Right renal cortex interstitium (tissue), 3 donors: Measurements from ENCODE around the gene GPHB5. TPM values are rescaled to one million over a fixed set of nuclear protein-coding genes. Genes with fewer than 3 reads are reported as not detected.
"Not testable (repeated sequence)": the region's sequence is repeated elsewhere in the genome, so short reads cannot be mapped to it uniquely, and the experiment has no call there.

ENCODE experiments used
- DNase-seq, 3 donors: peaks; one replicate each; pipeline ENCODE4 v3.0.0-alpha.2; 2013; ENCODE audit warnings: low read depth in 3 of 3, low spot score in 2 of 3
- polyA plus RNA-seq, 3 donors: library from polyadenylated mRNA; unstranded; fragments of 120-200 nt; gene quantifications; one replicate each; pipeline ENCODE4 v1.2.1, GENCODE V29; 2013; ENCODE audit not compliant: insufficient read length in 3 of 3

Gene GPHB5, protein sequence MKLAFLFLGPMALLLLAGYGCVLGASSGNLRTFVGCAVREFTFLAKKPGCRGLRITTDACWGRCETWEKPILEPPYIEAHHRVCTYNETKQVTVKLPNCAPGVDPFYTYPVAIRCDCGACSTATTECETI
- polyA plus RNA-seq = not detected

GRCh38 chr14:63318835-63319234 lies at the start of gene GPHB5:
Gene GPHB5 (minus strand): TSS chr14:63318935. CDS start chr14:63317849, 1,086 bp downstream.
- no peak for DNase-seq

GRCh38 chr14:63367742-63368364 lies 49.1 kb upstream of the GPHB5 start:
- no peak for DNase-seq

DNA sequence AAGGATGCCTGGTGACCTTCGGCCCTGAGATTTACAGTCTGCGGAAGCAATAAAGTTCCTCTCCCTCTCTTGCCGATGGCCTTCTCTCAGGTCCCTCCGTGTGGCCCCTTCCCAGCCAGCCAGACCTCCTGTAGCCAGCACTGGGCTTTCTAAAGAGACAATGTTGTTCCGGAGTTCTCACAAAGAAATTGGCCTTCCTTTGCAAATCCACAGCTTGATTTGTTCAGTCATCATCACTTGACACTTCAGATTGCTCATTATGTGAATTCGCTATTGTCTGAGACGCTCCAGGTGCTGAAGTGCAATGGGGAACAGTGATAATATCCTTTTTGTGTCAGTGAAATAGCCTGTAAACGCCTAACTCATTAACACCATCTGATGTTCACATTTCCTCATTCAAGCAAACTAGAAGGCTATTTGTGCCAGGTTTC lies 43.7 kb upstream of the GPHB5 start:
- no peak for DNase-seq

DNA sequence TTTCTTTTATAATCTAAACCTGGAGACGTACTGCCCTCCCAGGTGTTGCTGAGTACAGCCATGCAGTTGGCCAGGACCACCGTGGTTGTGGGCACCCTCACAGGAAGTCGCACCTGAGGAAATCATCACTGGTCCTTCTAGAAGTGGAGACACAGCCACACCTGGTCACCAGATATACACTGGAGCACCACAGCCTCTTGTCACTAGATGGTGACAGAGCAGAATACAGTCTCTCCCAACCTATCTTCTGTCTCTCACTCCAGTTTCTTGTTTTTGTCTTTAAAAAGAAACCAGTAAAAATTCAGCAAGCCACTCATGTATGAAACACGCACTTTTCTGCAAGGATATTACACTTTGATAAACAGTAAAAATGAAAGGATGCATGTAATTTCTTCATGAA lies 43.1 kb upstream of the GPHB5 start:
- DNase-seq = no peak

DNA sequence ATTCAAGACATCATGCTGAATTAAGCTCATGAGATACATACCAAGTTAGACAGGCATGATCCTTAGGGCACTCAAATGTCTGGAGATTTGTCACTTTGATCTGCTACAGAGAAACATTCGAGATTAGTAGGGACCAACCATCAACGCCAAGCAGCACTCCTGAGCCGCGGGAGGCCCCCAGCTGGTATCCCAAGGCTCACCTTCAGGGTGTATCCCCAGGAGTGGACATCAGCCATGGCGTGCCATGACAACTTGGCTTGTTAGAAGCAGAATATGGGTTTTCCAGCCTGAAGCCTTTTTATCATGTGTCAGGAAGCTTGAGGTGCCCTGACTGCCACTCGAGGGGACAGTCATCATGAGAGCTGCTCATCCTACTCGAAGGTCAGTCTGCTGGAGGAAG lies 39.1 kb upstream of the GPHB5 start:
- DNase-seq = no peak

- DNase-seq = no peak
These were observed 27.1 kb upstream of the GPHB5 start for GRCh38 chr14:63345826-63346225.

DNA sequence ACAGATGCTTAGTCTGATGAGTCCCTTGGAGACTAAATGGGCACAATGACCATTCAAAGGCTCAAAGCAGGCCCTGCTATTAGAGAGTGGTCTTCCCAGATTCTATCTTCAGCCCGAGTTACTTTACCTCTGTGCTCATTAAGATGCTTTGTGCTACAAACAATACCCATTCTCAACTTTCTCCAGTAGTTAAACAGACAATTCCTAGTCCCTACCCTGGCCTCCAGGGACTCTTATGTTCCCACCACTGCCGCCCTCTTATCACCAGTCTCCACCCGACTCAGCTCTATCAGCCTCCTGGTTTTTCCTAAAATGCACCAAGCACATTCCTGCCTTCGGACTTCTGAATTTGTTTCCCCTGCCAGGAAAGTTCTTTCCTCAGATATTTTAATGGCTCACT lies 25.6 kb upstream of the GPHB5 start:
- no peak for DNase-seq

DNA sequence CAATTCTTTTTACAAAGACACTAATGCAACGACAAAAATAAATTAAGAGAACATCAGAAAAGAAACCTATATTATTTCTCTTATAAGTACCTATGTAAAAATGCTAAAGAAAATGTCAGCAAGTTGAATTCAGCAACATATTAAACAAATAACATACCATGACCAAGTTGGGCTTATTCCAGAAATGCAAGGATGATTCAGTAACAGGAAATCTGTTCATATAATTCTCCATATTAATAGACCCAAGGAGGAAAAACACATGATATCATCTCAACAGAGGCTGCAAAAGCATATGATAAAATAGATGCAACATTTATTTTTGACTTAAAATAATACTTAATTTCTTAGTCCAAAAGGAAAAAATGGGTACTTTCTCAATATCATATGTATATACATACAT lies 25.1 kb upstream of the GPHB5 start:
- no peak for DNase-seq

DNA sequence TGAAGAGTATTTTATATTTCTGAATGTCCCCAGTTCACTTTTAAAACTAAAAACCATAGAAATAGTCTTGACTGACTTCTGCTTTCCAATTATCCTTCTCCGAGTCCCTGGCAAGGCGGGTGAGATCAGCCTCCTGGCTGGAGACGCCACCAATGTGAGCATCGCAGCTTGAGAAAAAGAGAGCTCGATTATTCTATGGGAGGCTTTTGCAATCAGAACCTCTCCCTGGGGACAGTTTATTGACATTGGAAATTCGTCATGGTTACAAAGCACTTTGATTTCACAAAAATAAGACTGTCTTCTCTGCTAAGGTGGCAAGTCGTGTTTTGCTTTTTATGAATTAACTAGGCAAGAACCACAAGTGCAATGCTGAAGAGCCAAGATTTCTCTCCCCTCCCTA lies 23.6 kb upstream of the GPHB5 start:
- DNase-seq = no peak

GRCh38 chr14:63328787-63329737 lies 10.3 kb upstream of the GPHB5 start:
- DNase-seq = no peak

GRCh38 chr14:63326840-63327239 lies 8.1 kb upstream of the GPHB5 start:
- no peak for DNase-seq

DNA sequence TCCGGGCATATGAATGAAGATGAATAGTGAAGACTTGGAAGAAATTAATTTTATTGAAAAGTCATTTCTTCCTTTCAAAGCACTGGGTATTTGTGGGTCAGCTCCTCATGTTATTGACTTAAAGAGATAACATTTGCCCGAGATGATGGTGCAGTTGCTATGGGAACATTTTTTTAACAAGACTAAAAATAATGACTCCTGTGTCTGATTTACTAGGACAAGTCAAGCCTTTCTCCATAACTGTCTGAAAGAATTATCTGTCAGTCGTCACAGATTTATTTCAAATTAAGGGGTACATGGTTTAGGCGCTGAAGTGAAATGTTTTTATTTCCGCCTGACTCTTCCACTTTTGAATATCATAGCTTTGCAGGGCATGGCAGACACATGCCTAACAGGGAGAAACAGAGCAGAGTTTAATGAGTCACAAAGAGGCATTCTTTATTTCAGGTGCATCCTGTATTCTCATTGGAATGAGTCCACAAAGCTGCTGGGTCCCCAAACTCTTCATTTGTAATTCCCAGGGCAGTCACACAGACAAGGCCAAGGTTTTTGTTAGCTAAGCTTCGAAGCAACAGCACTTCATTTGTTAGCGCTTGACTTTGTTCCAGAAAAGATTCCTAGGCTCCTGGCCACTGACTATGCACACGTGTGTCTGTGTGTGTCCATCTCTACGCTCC lies 4.3 kb upstream of the GPHB5 start:
- DNase-seq = no peak

DNA sequence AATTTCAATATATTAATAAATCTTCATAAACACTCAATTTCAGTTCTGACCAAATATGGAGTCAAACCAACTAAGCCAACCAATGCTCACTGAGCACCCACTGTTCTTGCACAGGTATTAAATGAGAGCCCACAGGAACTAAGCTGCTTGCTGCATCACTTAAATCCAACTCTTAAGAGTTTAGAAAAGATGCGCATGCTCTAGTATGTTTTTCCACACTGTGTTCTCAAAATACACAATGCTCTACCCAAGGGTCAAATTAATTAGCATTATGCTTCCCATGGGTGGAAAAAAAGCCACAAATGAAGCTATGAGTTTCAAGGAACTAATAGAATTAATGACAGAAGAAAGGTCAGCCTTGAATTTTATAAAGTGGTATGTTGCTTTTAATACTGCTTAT lies 3.7 kb upstream of the GPHB5 start:
- no peak for DNase-seq

DNA sequence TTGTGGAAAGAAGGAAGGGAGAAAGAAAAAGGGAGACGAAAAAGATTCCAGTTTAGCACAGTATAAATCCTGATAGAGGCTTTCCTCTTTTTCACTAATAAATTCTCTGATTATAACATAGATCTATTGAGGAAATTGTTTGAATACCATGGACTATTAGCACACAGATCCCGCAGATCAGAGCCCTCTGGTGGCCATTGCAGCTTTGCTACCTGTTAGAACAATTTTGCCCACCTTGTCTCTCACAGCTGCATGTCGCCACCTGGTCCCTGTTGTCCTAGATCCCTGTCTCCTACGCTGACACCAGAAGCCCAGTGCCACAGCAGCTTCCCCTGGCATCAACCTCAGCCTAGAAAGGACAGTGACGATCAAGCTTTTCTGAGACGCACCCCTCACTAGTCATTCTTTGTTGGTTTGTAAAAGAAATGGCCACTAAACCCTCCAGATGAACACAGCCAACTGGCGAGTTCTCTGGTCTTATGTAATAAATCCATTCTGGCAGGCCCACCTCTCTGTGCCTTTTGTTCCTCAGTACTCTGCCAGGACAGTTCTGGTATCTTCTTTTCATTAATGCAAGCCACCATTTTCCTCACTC lies 9.9 kb downstream of the GPHB5 start:
- no peak for DNase-seq

DNA sequence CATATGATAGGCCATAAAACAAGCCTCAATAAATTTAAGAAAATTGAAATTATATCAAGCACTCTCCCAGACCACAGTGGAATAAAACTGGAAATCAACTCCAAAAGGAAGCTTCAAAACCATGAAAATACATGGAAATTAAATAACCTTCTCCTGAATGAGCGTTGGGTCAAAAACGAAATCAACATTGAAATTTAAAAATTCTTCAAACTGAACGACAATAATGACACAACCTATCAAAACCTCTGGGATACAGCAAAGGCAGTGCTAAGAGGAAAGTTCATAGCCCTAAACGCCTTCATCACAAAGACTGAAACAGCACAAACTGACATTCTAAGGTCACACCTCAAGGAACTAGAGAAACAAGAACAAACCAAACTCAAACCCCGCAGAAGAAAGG lies 14.3 kb downstream of the GPHB5 start:
- not testable (repeated sequence) for DNase-seq

DNA sequence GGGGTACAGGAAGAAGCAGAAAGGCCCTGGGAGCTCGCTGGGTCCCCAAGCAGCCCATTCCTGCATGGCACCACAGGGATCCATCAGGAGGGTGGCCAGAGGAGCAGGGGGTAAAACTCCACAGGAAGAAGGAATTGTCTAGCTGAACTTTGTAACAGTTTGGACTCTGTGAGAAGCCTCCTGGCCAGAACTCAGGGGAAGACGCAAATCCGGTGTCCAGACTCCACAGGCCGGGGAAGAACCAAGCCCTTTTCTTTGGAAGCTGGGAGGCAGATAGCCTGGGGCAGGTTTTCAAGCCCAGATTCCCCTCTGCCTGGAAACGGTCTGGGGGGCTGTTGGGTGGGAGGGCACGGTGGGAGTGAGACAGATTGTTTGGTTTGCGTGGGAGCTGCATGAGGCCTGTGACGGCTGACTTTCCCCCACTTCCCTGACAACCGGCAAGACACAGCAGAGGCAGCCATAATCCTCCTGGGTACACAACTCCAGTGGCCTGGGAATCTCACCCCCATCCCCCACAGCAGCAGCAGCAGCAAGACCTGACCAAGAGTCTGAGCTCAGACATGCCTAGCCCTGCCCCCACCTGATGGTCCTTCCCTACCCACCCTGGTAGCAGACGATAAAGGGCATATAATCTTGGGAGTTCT lies 16.7 kb downstream of the GPHB5 start:
- no peak for DNase-seq

DNA sequence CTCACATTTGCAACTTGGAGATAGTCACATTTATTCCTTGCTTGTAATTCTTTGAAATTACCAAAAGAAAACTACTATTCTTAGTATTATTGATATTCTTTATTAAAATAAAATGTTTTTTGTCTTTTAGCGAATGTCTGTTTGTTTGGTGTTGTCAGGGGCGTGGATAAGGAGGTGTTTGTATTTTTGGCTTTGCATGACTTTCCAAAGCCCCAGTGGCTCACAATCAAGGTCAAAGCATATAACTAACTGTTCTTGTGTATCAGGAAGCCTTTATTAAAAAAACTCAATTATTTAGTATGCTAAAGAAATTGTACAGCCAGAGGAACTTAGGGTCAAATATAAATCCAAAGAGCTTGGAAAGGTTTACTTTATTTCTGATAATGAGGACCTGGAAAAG lies 17.9 kb downstream of the GPHB5 start:
- no peak for DNase-seq

- no peak for DNase-seq
These were observed 19.2 kb downstream of the GPHB5 start for GRCh38 chr14:63299351-63300110.

DNA sequence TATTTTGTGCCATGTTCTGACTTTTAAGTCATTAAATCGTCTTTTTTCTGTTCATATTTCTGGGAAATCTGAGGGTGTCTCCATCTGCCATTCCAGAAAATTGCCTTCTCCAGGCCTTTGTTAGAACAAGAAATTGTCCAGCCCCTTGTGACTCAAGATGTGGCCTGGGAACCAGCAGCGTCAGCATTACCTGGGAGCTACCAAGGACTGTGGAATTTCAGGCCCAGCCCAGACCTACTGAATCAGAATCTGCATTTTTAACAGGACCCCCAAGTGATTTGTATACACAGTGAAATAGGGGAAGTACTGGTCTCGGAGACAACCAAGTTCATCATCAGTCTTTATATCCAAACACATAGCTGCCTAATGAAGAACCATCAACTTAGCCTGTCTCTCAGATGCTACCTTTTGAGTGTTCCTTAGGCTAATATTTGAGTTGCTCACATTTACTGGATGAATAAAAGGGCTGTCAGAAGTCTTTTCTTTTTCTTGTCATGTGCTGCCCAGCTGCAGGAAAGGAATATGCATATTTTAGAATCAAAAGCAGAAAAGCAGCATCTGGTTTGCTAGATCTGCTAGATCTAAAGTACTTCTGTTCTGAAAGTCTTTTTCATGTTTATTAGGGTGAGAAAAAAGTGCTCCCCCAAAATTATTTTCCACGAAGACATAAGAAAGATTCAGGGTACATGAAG lies 21.2 kb downstream of the GPHB5 start:
- no peak for DNase-seq
